ENCODE results near the gene SPON1. TPM values are rescaled to one million over a fixed set of nuclear protein-coding genes. Genes with fewer than 3 reads are reported as not detected.

The SPON1 gene
- total RNA-seq, 1 experiment from 2014 or later = 0.10 TPM

DNA sequence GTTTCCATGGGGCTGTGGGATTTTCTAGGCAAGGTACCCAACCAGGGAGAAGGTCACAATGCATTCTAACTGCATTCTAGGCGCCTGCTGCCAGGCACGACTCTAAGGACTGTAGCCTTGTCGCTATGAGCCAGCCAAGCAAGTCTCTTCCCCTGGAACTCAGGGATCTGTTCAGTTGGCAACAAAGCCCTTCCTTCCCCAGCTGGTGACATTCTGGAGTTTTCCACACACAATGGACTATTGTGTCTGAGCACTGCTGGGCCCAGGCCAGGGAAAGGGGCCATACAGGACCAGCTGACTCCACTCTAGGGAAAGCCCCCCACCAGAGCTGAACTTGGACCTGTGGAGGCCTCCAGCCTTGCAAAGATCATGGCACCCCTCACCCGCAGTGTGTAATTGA is 279.7 kb downstream of the SPON1 start:
- no TSS peak for BruUV-seq (replicated peaks)
- DNase-seq (ENCODE audit: low read depth, low spot score) (no peak), ATAC-seq (no peak)
- no peaks in the 10 kb centered on the region for H3K4me1 ChIP-seq (ENCODE audit: control insufficient read depth, insufficient read depth, low read length)
- H3K9me3 ChIP-seq (ENCODE audit: control insufficient read depth, insufficient read depth, low read depth, low read length) = no peaks in the 10 kb centered on the region
- POLR2A ChIA-PET = no interaction called here
- H3K36me3 ChIP-seq (ENCODE audit: control insufficient read depth, insufficient read depth, low read length) = no peaks in the 10 kb centered on the region
- TF ChIP-seq SIN3A (IDR thresholded peaks at IDR 0.05; ENCODE audit: borderline replicate concordance, insufficient read depth, low read depth, low read length) (no peak), POLR2AphosphoS5 (IDR thresholded peaks at IDR 0.05; ENCODE audit: low read depth, low read length) (no peak), CTCF (IDR thresholded peaks at IDR 0.05) (no peak), TCF7L2 (IDR thresholded peaks at IDR 0.05; ENCODE audit: low read depth, low read length) (no peak)
- TF ChIP-seq, protein P1, sequence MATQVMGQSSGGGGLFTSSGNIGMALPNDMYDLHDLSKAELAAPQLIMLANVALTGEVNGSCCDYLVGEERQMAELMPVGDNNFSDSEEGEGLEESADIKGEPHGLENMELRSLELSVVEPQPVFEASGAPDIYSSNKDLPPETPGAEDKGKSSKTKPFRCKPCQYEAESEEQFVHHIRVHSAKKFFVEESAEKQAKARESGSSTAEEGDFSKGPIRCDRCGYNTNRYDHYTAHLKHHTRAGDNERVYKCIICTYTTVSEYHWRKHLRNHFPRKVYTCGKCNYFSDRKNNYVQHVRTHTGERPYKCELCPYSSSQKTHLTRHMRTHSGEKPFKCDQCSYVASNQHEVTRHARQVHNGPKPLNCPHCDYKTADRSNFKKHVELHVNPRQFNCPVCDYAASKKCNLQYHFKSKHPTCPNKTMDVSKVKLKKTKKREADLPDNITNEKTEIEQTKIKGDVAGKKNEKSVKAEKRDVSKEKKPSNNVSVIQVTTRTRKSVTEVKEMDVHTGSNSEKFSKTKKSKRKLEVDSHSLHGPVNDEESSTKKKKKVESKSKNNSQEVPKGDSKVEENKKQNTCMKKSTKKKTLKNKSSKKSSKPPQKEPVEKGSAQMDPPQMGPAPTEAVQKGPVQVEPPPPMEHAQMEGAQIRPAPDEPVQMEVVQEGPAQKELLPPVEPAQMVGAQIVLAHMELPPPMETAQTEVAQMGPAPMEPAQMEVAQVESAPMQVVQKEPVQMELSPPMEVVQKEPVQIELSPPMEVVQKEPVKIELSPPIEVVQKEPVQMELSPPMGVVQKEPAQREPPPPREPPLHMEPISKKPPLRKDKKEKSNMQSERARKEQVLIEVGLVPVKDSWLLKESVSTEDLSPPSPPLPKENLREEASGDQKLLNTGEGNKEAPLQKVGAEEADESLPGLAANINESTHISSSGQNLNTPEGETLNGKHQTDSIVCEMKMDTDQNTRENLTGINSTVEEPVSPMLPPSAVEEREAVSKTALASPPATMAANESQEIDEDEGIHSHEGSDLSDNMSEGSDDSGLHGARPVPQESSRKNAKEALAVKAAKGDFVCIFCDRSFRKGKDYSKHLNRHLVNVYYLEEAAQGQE (IDR thresholded peaks at IDR 0.05; ENCODE audit: insufficient read depth in 1 of 2, low read depth in 2 of 2, low read length in 1 of 2) = no peak
- in situ Hi-C loops (cut with HindIII; ENCODE audit: low pct_unique_long_range_greater_than_20kb, low sequenced_read_pairs) (loop anchor here (25.0 kb wide), 1 partner anchor 280 kb away; the partner anchor contains the start of gene SPON1), intact Hi-C loops (cut with micrococcal nuclease; ENCODE audit: unreplicated experiment) (no loop called here)
- no peak overlapping the region for H3K4me3 ChIP-seq (ENCODE audit: low read depth in 2 of 2, low read length in 2 of 2)
- peaks cover 26% of the 10 kb centered on the region for H3K27me3 ChIP-seq (ENCODE audit: control insufficient read depth, insufficient read depth, low read length)
- CTCF ChIA-PET = no interaction called here
- no peak overlapping the region for H3K27ac ChIP-seq (ENCODE audit: low read length)

DNA sequence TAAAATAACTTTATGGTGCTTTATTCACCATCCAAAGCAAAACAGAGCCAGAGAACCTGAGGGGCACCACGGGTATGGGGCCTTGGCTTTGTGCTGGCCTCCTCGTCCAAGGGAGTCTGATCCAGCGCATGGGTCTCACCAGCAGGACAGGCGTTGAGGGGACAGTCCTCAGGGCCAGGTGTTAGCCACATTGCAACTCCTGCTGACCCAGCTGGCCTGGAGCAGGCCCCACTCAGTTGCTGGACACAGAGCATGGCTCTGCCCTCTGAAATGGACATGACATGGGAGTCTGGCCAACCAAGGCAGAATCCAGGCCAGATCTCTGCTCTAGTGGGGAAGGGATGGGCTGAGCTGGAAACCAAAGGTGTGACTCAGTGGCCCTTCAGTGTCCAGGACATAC is 280.2 kb downstream of the SPON1 start:
- no peak for TF ChIP-seq POLR2AphosphoS5 (IDR thresholded peaks at IDR 0.05; ENCODE audit: low read depth, low read length)
- no peak for TF ChIP-seq TCF7L2 (IDR thresholded peaks at IDR 0.05; ENCODE audit: low read depth, low read length)
- TF ChIP-seq CTCF (IDR thresholded peaks at IDR 0.05) = no peak
- TF ChIP-seq SIN3A (IDR thresholded peaks at IDR 0.05; ENCODE audit: borderline replicate concordance, insufficient read depth, low read depth, low read length) = no peak
- TF ChIP-seq, protein P1 (IDR thresholded peaks at IDR 0.05; ENCODE audit: insufficient read depth in 1 of 2, low read depth in 2 of 2, low read length in 1 of 2) = no peak
- no TSS peak for BruUV-seq (replicated peaks)
- intact Hi-C loops (cut with micrococcal nuclease; ENCODE audit: unreplicated experiment) (no loop called here), in situ Hi-C loops (cut with HindIII; ENCODE audit: low pct_unique_long_range_greater_than_20kb, low sequenced_read_pairs) (loop anchor here (25.0 kb wide), 1 partner anchor 280 kb away; the partner anchor contains the start of gene SPON1)
- no peaks in the 10 kb centered on the region for H3K9me3 ChIP-seq (ENCODE audit: control insufficient read depth, insufficient read depth, low read depth, low read length)
- H3K27ac ChIP-seq (ENCODE audit: low read length) = no peak overlapping the region
- no peaks in the 10 kb centered on the region for H3K4me1 ChIP-seq (ENCODE audit: control insufficient read depth, insufficient read depth, low read length)
- DNase-seq (ENCODE audit: low read depth, low spot score) (no peak), ATAC-seq (no peak)
- peaks cover 26% of the 10 kb centered on the region for H3K27me3 ChIP-seq (ENCODE audit: control insufficient read depth, insufficient read depth, low read length)
- no peaks in the 10 kb centered on the region for H3K36me3 ChIP-seq (ENCODE audit: control insufficient read depth, insufficient read depth, low read length)
- no peak overlapping the region for H3K4me3 ChIP-seq (ENCODE audit: low read depth in 2 of 2, low read length in 2 of 2)
- ChIA-PET CTCF (no interaction called here), POLR2A (no interaction called here)
